ENCODE data around the gene TLE3. TPM values are rescaled to one million over a fixed set of nuclear protein-coding genes. Genes with fewer than 3 reads are reported as not detected.

TLE3 gene
- total RNA-seq, 1 donor from 2014 or later = 42.5 TPM

DNA sequence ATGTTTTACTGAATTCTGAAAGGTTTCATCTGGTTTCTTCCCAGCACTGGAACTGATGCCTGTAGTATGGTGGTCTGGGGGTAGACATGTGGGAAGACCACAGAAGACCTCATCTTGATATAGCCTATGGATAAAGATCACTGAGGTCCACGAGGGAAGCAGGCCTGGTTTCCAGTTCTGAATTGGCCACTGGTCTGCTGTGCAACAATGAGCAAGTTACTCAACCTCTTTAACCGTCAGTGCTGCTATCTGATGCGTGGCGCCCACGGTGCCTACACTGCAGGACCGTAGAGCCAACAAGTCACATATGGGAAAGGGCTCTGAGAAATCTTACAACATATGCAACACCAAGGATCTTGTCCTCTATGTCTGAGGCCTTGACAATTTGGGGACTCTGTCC is 13.3 kb downstream of the TLE3 start:
- no peak for DNase-seq (ENCODE audit: low spot score)

DNA sequence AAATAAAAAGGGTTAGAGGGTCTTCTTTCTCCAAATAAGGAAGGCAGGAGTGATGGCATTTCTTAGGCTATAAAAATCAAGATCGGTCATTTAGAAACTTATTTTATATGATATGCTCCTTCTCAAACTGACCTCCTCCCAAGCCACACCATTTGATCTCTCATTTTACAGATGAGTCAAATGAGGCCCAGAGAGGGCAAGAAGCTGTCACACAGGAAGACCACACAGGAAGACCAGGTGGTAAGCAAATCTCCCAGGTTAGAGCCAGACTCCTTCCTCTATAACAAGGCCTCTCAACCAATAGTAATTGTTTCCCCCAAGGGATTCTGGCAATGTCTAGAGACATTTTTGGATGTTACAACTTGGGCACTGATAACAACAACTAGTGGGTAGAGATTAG is 13.8 kb downstream of the TLE3 start:
- no peak for DNase-seq (ENCODE audit: low spot score)

DNA sequence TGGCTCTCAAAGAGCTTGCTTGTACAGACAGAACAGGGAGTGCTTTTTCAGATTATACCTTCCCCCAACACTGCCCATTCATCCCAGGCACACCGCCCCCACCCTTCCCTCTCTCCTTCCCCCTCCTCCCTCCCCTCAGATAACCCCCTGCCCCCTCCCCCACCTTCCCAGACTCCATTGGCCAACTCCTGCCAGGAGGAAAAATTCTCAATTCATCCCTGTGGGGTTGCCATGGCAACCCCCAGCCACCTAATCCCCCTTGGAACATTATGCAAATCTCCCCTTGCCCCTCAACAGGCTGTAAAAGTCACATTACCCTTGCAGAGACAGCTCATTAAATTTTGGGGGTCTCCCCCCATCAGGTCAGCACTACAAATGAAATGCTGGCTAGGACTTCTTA is 14.3 kb downstream of the TLE3 start:
- no peak for DNase-seq (ENCODE audit: low spot score)

DNA sequence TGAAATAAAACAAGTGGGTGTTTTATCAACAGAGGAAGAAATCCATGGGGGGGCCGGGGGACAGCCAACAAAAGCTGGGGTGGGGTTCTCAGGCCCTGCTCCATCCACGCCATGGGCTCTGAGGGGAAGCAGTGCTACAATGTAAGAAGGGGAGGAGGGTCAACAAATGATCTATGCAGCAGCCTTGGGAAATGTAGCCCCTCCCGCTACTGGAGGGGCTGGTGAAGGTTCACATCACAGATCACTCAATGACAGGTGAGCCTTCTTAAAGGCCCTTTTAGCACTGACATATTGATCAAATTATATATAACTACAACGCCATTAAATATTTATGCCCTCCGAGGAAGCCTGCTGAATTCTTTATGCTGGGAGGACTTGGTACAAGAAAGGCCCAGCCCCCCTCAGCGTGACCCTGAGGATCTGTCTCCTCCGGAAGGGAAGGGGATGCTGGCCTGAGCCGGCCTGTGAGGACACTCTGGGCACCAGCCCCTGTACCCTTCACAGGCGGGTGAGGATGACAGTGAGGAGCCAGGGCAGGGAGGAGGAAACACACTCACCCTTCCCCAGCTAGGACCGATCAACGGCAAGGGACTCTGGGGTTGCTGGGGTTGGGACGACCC is 15.3 kb downstream of the TLE3 start:
- no peak for DNase-seq (ENCODE audit: low spot score)

DNA sequence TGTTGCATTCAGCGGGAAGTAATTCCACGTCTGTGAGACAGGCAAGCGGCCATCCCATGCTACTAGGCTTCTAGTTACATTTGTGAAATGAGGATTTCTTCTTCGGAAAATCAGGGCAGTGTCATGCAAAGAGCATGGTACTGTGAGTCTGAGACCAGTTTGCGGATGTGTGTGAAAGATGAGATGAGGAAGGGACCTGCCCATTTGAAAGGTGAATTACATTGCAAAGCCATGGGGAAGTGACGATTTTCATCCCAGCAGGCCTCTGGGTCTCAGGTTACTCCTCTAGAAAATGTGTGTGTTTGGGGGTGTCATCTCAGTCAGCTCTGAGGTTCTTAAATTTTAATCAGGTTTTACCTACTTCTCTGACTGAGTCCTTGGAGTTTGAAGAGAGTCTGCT is 16.1 kb downstream of the TLE3 start:
- no peak for DNase-seq (ENCODE audit: low spot score)

DNA sequence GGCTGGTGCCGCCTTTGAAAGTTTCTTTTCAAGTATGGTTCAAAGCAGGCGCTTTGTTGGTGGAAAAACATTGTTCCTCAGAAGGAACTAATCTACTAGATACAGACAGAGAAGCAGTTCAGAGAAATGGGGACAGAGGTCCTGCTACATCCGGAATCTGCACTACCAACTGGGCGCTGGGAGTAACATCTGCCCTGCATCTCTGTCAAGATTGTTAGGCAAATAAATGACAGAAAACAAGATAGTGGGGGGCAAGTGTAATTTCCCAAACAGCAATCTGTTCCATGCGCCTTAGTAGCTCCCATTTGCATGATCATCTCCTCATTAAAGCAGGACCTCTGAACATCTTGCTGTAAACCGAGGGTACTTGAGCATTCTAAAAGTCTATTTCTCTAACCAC is 17.4 kb downstream of the TLE3 start:
- DNase-seq (ENCODE audit: low spot score) = no peak

DNA sequence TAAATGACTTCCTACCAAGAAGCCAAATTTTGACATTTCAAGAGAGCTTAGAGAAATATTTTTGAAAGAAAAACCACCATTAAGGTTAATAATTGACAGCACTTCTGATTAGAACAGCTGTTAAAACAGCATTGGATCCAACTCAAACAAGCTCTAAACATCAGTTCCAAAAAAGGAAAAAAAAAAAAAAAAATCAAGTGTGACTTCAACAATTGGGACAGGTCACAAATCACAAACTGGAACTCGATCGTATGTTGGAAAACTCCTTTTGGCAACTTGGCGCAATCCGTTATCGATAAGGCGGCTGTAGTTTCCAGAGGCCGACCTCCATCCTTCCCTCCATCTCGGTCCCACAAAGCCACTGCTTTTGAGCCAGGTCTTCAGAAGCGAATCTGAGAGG is 17.8 kb downstream of the TLE3 start:
- DNase-seq (ENCODE audit: low spot score) = no peak

DNA sequence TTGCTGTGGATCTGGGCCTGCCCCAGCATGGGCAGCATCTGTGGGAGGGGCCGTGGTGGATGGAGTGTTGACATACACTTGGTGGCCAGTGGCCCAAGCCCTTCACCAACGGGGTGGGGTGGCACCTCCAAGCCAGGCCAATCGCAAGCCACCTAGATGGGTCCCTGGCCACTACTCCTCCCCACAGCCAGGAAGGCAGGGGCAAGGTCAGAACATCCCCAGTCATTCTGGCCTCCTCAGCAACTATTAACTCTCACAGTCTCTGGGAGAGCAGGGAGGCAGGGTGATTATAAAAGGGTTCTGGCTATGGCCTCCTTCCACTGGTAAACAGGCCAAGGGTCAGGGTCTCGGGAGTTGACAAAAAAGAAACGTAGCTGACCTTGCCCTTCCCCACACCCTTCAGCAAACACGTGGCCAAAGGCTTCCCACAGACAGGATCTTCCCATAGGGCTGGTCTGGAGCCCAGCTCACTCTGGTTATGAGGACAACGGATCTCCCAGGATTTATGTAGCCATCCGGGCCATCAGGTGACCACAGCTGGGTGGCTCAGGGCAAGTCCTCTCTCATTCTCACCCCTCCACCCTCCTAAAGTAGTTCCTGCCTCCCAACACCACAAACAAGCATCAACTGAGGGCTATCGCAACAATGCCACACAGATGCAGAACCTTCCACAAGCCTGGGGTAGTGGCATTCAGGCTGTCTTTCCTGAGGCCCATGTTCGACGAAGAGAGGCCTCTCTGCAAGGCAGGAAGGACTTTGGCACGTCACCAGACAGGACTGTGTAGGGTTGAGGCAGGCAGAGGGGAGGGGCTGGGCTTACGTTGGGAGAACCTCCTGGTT is 18.9 kb downstream of the TLE3 start:
- no peak for DNase-seq (ENCODE audit: low spot score)

DNA sequence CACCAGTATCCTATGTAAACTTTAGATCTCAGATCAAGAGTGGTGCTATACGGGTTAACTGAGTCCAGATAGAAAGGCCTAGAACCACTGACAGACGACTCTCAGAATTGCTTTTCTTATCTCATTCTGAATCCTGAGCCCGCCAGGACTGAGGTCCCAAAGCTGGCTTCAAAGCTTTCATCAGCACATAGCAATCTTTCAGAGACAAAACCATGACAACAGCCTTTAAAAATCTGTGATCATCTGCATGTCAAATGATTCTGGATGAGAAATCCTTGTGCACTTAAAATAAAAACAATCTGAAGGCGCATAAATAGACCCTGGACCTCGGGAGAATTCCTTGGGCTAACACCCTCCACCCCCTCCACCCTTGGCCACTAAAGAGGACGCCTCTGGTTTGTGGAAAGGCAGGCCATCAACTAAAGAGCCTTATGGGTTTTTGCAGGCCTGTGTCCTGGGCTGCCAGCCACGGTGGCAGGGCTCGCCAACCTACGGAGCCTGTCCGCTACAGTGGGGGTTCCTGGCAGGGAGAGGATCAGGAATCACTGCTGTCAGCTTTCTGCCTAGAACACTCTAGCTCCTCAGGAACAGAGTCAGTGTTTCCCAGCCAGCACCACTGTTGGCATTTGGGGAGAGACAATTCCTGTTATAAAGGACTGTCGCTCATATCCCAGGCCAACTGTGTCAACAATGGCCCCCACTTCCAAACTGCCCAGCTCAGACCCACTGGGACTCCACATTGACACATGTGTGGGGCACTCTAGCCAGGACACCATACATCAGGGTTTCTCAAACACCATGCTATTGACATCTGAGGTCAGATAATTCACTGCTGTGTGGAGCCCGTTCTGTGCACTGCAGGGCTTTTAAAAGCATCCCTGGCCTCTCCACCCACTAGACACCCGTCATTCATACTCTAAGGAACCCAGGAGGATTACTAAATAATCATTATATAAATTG is 20.2 kb downstream of the TLE3 start:
- no peak for DNase-seq (ENCODE audit: low spot score)

DNA sequence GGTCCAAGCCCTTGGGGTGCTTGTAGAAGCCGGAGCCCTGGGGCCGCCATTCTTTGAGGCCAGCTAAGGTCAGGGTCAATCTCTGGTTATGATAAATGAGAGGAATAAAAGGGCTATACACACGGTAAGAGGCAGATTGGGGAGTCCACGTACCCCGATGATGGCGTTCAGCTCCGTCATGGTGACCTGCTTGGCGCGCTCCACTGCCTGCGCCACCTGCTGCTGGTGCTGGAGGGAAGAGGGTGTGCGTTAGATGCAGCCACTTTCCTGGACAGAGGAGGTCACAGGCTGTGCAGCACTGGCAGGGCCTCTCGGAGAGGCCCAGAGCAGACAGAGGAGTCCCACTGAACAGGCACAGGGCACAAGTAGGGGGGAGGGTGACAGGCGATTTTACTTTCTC is 23.3 kb downstream of the TLE3 start:
- DNase-seq (ENCODE audit: low spot score) = no peak

DNA sequence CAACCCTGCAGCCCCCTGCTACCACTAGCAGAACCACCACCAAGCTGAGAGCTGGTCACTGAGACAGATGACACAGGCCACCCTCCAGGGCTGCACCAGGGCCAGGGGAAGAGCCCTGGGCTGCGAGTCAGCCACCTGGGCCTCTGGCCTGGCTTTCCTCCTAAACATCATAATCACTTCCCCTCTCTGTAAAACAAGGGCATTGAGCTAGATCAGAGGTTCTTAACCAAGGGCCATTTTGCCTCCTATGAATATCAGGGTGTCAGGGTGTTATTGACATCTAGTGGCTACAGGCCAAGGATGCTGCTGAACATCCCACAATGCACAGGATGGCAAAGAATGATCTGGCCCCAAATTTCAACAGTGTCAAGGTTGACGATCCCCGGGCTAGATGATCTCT is 25.2 kb downstream of the TLE3 start:
- no peak for DNase-seq (ENCODE audit: low spot score)

DNA sequence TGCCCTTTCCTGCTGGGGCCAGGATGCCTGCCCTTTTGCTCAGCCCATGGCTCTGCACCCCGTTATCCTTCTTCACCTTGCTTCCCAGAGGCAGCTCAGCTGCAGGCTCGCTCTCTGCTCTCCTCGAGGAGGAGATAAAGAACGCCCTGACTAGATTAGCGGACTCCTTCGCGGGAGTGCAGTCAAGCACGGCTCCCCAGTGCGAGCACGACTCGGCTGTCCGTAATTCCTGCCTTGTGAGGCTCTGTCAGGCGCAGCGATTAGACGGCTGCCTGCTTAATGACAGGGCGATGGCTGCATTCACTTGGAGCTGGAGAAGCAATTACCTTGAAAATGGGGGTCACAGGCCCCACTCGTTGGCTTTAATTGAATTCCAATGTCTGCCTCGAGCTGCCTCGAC is 25.9 kb downstream of the TLE3 start:
- DNase-seq (ENCODE audit: low spot score) = no peak

DNA sequence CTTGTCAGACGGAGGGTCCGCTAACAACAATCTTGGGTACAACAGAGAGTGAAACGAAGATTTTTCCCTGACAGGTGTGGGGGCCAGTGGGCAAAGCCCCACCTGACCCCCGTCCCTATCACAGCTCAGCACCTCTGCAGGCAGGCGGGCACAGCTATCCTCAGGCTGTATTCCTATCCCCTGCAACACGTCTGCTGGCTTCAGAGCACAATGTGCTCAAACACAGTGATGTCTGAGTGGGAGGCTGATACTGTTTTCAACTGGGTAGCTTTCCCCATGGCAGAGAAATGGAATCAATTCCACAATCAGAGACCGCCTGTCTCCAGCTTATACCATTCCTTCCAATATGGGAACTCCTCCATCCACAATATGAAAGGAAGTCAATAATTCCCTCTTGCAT is 28.0 kb downstream of the TLE3 start:
- no peak for DNase-seq (ENCODE audit: low spot score)

DNA sequence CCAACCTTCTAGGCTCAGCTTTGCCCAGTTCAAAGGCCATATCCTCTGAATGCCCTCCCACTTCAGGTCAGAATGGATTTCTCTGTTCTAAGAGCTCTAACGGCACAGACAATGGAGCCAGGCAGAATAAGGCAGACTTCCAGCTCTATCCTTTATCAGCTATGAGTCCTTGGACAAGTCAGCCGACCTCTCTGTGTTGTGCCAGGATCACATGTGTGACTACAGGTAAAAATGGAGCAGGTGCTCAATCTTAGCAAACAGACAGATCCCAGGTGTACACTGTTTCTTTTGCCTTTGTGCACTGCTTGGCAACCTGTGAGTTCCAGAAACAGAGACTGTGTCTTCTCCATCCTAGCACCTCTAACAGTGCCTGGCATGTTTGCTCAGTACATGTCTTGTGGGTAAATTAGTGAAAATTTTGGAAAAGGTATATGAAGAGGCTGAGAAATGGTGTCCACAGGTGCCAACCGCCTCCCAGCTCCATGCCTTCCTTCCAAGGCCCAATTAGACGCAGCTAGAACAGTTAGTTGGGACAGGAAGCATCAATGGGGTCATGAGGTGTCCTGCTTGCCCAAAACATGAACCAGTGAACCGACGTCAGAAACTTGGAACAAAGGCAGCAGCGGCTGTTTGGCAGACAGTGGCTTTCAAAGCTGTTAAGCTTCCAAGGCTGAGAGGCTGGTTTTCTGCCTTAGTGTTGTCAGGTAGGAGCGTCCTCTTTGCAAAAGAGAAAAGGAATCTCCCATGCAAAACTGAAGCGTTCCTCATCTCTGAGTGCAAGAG is 28.7 kb downstream of the TLE3 start:
- no peak for DNase-seq (ENCODE audit: low spot score)

DNA sequence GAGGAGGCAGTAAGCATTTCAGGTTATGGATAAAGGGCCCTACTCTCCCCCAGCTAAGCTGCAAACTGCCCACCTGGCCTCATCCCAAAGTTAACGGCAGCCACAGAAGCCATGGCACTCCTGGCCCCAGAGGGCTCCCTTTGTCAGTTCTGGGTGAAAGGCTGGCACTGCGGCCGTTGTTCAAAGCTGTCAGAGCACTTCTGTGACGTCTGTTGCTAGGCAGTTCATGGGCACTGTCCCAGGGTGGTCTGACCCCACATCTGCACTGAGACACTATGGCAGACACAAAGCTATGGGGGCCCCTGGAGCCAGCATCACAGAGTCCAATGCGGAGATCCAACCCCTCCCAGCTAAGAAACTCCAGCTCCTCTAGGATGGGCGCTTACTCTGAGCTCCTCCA is 30.0 kb downstream of the TLE3 start:
- no peak for DNase-seq (ENCODE audit: low spot score)

DNA sequence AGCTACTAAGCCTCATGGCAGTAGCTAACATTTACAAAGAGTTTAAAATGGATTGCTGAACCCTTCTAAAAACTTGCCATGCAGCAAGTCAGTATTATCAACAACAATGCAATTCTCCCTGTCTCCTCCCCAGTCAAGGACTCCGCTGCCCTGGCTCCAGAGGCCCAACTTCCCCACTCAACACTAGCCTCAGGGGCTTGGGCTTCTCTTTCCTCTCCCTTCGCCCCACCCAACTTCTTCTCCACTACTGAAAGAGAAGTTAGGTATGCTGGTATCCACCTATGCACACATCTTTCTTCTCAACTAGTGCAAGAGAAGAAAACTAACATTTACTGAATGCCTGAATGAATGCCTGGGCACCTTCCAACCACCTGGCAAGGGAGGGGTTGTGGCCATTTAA is 30.7 kb downstream of the TLE3 start:
- no peak for DNase-seq (ENCODE audit: low spot score)

DNA sequence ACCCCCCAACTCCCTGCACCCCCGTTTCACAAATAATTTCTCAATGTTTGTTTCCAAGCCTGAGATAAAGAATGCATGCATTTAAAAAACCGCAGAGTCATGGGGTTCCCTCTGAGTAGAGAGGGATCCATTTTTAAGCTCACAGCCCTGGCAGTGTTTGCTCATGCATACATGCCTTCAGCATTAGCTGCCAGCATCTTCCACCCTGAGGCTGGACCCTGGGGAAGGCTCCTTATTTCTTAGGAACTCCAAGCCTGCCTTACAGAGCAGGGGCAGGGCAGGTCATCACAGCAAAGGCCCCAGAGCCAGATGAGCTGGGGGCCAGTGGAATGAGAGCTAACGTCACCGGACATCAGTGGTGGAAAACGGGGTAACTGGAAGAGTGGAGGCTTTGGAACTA is 31.3 kb downstream of the TLE3 start:
- no peak for DNase-seq (ENCODE audit: low spot score)

DNA sequence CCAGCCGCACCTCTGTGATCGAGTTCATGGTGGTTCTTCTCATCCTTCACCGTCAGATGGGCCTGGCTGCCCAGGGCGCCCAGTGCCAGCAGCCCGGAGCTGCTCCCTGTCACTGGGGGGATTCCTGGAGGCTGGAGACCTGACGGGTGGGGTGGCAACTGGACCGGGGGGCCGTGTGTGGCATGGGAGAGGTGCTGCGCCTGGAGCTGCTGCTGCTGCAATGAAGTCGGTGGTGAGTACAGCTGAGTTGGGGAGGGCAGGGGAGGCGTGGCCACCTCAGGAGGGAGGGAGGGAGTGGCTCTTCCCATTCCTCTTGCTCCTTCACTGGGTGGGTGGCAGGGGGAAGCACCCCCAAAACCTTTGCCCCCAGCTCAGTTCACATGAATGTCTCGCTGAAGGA is 31.7 kb downstream of the TLE3 start:
- no peak for DNase-seq (ENCODE audit: low spot score)

DNA sequence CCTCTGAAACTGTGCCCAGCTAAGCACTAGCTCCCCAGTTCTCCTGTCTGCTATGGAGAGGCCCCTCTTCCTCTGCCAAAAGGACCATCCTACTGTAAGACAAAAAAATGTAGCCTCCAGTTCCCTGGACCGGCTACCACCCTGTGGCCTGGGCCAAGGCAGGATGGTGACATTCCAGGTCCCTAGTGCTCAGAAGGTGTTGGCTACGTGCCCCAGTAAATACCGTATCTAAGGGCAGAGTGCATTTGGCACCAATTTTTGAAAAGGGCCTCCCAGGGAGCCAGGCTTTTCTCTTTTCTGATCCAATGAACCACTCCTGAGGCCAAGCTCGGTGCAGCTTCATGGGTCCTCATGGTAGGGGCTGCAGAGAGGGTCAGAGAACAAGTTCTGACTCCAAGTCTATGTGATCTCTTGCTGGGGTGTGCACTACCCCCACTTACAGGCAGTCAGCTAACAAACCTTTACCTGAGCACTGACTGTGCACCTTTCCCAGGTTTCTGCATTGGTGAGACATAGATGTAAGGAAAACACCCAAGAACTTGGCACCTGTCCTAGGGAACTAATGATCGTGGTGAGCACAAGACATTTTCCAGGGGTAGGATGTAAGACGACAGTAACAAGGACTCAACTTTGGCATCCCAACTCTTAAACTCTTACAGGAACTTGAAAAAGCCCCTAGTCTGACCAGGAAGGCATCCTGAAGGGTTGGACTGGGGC is 32.6 kb downstream of the TLE3 start:
- DNase-seq (ENCODE audit: low spot score) = peak; percentile 82

DNA sequence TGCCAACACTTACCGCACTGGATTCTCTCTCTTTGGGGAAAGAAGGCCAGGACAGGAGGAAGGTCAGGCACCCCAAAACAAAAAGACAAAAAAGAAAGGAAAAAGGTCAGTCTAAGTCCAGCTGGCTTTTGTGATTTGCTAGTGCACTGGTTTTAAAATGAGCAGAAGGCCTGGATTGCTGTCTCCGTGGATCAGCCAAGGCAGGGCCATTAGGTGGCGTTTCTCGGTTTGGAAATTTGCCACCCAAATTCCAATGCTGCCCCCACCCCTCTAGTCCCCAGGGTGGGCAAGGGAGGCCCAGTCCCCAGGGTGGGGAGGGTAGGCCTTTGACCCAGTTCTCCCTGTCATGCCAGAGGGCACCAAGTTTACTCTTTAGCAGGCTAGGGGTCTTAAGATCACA is 33.3 kb downstream of the TLE3 start:
- DNase-seq (ENCODE audit: low spot score) = no peak

DNA sequence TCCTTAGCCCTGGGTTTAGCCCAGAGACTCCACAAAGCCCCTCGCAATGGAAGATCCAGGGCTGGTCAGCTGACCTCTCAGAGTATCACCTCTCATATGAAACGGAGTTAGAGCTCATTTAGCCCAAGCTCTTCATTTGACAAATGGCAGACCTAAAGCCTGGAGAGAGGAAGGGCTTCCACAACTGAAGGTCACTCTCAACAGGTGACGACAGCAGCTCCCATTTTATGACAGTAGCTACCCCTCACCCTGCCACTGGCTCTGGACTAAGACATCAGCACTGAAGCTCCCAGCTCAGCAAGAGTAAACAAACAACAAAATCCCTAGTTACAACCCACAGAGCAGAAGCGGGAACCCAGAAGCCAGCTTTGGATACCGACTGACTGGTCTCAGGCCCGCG is 33.7 kb downstream of the TLE3 start:
- DNase-seq (ENCODE audit: low spot score) = no peak
